Thoracic aorta (tissue), 2 donors: ENCODE results near the gene PARD3B. TPM values are rescaled to one million over a fixed set of nuclear protein-coding genes. Genes with fewer than 3 reads are reported as not detected.

Experiments
- ATAC-seq: fragments of 150-250 bp; one replicate; pipeline ENCODE4 v1.8.0; 2017; ENCODE audit warnings: low read depth; ENCODE audit not compliant: insufficient number of reproducible peaks, low FRiP score
- DNase-seq: peaks from one replicate; pipeline ENCODE4 v3.0.0-alpha.2; 2020; ENCODE audit warnings: low spot score
- H3K27ac ChIP-seq, 2 donors: fragments of 200-600 bp; sonication (generic); 1 replicate in 1 of 2; 2 replicates in 1 of 2; pipeline ENCODE4 v1.5.1; 2016; ENCODE audit warnings: mild to moderate bottlenecking in 2 of 2, moderate library complexity in 2 of 2
- H3K27me3 ChIP-seq: fragments of 200-600 bp; sonication (generic); replicated peaks from 2 replicates; pipeline ENCODE4 v1.6.0; 2016; ENCODE audit warnings: mild to moderate bottlenecking; ENCODE audit not compliant: insufficient read depth
- H3K36me3 ChIP-seq: fragments of 200-600 bp; sonication (generic); one replicate; pipeline ENCODE4 v1.5.1; 2016
- H3K4me1 ChIP-seq, 2 donors: fragments of 200-600 bp; sonication (generic); 1 replicate in 1 of 2; 2 replicates in 1 of 2; pipeline versions ENCODE4 v1.5.1 to v1.6.0; 2016; ENCODE audit warnings: low read depth in 2 of 2, mild to moderate bottlenecking in 1 of 2; ENCODE audit not compliant: control insufficient read depth in 1 of 2
- H3K4me3 ChIP-seq: fragments of 200-600 bp; sonication (generic); 2 replicates; pipeline ENCODE4 v1.5.1; 2016; ENCODE audit warnings: mild to moderate bottlenecking
- H3K9me3 ChIP-seq: fragments of 200-600 bp; sonication (generic); 2 replicates; pipeline ENCODE4 v1.5.1; 2016
- CTCF ChIP-seq: fragments of 200-600 bp; sonication (generic); IDR thresholded peaks from one replicate; pipeline ENCODE4 v1.5.1; 2019; ENCODE audit warnings: antibody characterized with exemption
- total RNA-seq, 2 donors: library from RNA; depleted of rRNA; stranded (reverse); fragments of >200 nt; gene quantifications; one replicate each; pipeline versions ENCODE4 v1.1.0 to v1.2.3, GENCODE V29; 2016

PARD3B gene
- total RNA-seq, 2 donors from 2014 or later = 25.7 to 34.5 TPM

DNA sequence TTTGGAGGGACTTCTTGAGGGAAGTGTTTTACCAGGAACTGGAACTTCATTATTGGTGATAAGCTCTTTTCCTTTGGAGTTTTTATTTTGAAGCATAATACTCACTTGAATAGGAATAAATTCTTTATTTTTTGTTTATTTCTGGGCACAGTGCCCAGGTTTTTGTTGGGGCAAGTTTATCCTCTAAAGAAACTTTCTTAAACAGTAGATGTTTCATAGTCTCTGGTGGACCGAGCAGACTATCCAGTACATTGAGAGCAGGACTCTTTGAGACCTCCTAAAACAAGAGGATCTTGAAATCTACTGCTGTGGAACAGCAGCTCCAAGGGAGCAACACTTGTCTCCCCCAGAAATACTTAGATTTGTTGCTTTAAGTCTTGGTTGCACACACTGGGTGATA is 109.4 kb downstream of the PARD3B start:
- ATAC-seq = no peak

GRCh38 chr2:204655101-204655500 is 109.8 kb downstream of the PARD3B start:
- Histone ChIP-seq H3K4me1 (peaks cover 2 to 8% of the 10 kb centered on the region in 2 donors), H3K27ac (no peak overlapping the region), H3K27me3 (no peaks in the 10 kb centered on the region), H3K9me3 (no peaks in the 10 kb centered on the region), H3K4me3 (no peak overlapping the region), H3K36me3 (no peaks in the 10 kb centered on the region)
- no peak for ATAC-seq
- TF ChIP-seq CTCF = no peak
- no peak for DNase-seq

More for the DNA sequence above, 109.4 kb downstream of the PARD3B start:
- peaks cover 2 to 8% of the 10 kb centered on the region in 2 donors for H3K4me1 ChIP-seq
- no peaks in the 10 kb centered on the region for H3K27me3 ChIP-seq
- no peak overlapping the region for H3K27ac ChIP-seq
- no peak for DNase-seq
- no peak overlapping the region for H3K4me3 ChIP-seq
- no peaks in the 10 kb centered on the region for H3K36me3 ChIP-seq
- TF ChIP-seq CTCF = no peak
- no peaks in the 10 kb centered on the region for H3K9me3 ChIP-seq

GRCh38 chr2:204655626-204656025 is 110.4 kb downstream of the PARD3B start:
- peaks cover 2 to 8% of the 10 kb centered on the region in 2 donors for H3K4me1 ChIP-seq
- H3K9me3 ChIP-seq = no peaks in the 10 kb centered on the region
- ATAC-seq (no peak), DNase-seq (no peak)
- no peak overlapping the region for H3K4me3 ChIP-seq
- no peaks in the 10 kb centered on the region for H3K27me3 ChIP-seq
- H3K27ac ChIP-seq = no peak overlapping the region
- no peak for TF ChIP-seq CTCF
- H3K36me3 ChIP-seq = no peaks in the 10 kb centered on the region

DNA sequence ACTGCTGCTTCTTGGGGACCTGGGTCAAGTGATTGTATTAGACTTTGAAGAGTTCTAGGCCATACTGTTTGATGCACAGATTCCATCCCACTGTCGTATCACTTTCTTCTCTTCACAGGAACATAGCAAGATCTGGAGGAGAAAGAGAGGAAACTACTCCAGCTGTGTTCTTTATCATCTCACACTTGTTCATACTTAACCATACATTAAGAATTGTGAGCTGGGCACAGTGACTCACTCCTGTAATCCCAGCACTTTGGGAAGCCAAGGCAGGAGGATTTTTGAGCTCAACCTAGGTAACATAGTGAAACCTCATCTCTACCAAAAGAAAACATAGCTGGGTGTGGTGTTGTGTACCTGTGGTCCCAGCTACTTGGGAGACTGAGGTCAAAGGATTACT is 111.7 kb downstream of the PARD3B start:
- no peak for TF ChIP-seq CTCF
- H3K27me3 ChIP-seq = no peaks in the 10 kb centered on the region
- H3K4me1 ChIP-seq = peaks cover 2 to 8% of the 10 kb centered on the region in 2 donors

GRCh38 chr2:204662956-204663355 is 117.7 kb downstream of the PARD3B start:
- no peak for TF ChIP-seq CTCF
- H3K9me3 ChIP-seq = no peaks in the 10 kb centered on the region
- peaks cover 10 to 19% of the 10 kb centered on the region in 2 donors for H3K4me1 ChIP-seq

More for the DNA sequence above, 111.7 kb downstream of the PARD3B start:
- Histone ChIP-seq H3K4me3 (no peak overlapping the region), H3K9me3 (no peaks in the 10 kb centered on the region), H3K27ac (no peak overlapping the region), H3K36me3 (no peaks in the 10 kb centered on the region)
- DNase-seq = no peak
- no peak for ATAC-seq

More at GRCh38 chr2:204662956-204663355, 117.7 kb downstream of the PARD3B start:
- H3K36me3 ChIP-seq = no peaks in the 10 kb centered on the region
- ATAC-seq (no peak), DNase-seq (no peak)
- H3K4me3 ChIP-seq = no peak overlapping the region
- H3K27ac ChIP-seq = no peak overlapping the region
- no peaks in the 10 kb centered on the region for H3K27me3 ChIP-seq
